Loucy (cell line): ENCODE measurements around the gene SPAG17.

Experiments
- CTCF ChIP-seq: fragments of 200-600 bp; sonication (generic); conservative IDR thresholded peaks from 2 replicates; pipeline ENCODE4 v1.5.1; 2014; ENCODE audit warnings: mild to moderate bottlenecking, antibody characterized with exemption, low read length
- EZH2phosphoT487 ChIP-seq: fragments of 200-600 bp; IDR thresholded peaks from 2 replicates; pipeline ENCODE4 v1.6.1; 2018; ENCODE audit warnings: antibody characterized with exemption, mild to moderate bottlenecking, moderate library complexity, borderline replicate concordance

DNA sequence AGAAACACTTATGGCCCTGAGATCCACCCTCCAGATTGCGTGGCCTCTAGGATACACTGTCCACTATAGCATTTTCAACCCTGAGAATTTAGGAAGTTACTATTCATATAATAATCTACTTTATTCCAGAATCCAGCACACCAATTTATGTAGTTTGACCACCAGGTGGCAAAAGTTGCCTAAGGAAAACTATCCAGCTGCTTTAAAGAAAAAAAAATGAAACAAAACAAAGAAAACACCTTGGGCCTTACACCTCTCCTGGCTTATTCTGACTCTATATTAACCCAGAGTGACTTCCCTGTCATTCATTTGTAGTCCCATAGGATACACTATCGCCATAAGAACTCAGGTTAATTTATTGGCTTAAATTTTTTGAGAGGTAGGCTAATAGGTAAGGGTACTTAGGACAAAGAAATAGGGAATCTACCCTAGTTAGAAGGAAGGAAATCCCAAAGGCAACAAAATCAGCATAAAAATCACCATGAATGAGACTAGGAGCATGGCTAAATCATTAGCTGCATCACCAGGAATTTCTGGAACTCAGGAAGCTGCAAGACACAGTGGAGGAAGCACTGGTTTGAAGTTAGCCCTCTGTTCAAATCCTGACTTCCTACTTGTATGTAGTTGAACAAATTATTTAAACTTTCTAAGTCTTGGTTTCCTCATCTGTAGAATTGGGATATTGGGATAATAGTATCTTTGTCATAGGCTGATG, 107.5 kb downstream of the SPAG17 start:
- TF ChIP-seq CTCF (peak; percentile 56), EZH2phosphoT487 (no peak)
